ENCODE results near the gene PLAAT4.

Gene PLAAT4

GRCh38 chr11:63586451-63587166 lies 50.0 kb downstream of the PLAAT4 start:
- no peak for DNase-seq
- in situ Hi-C loops (cut with HindIII; ENCODE audit: low pct_ligation_motif_present, low sequenced_read_pairs) = no loop called here
- no peak overlapping the region for H3K27ac ChIP-seq
- no peak overlapping the region for H3K4me3 ChIP-seq (ENCODE audit: low read depth, low read length)
- H3K36me3 ChIP-seq (replicated peaks) = no peaks in the 10 kb centered on the region
- H3K27me3 ChIP-seq (replicated peaks) = no peaks in the 10 kb centered on the region
- no peak for TF ChIP-seq CTCF (IDR thresholded peaks at IDR 0.05; ENCODE audit: low read depth, low read length, missing control alignments)

GRCh38 chr11:63589000-63589399 lies 52.4 kb downstream of the PLAAT4 start:
- no peak for DNase-seq
- TF ChIP-seq CTCF (IDR thresholded peaks at IDR 0.05; ENCODE audit: low read depth, low read length, missing control alignments) = no peak
- no peaks in the 10 kb centered on the region for H3K27me3 ChIP-seq (replicated peaks)
- in situ Hi-C loops (cut with HindIII; ENCODE audit: low pct_ligation_motif_present, low sequenced_read_pairs) = no loop called here
- H3K4me3 ChIP-seq (ENCODE audit: low read depth, low read length) = no peak overlapping the region
- no peak overlapping the region for H3K27ac ChIP-seq
- no peaks in the 10 kb centered on the region for H3K36me3 ChIP-seq (replicated peaks)

GRCh38 chr11:63590024-63590788 lies 53.6 kb downstream of the PLAAT4 start:
- DNase-seq = no peak
- in situ Hi-C loops (cut with HindIII; ENCODE audit: low pct_ligation_motif_present, low sequenced_read_pairs) = no loop called here
- Histone ChIP-seq H3K27ac (no peak overlapping the region), H3K4me3 (ENCODE audit: low read depth, low read length) (no peak overlapping the region), H3K36me3 (replicated peaks) (no peaks in the 10 kb centered on the region), H3K27me3 (replicated peaks) (no peaks in the 10 kb centered on the region)
- no peak for TF ChIP-seq CTCF (IDR thresholded peaks at IDR 0.05; ENCODE audit: low read depth, low read length, missing control alignments)

GRCh38 chr11:63592975-63593395 lies 56.4 kb downstream of the PLAAT4 start:
- peak; percentile 91 for TF ChIP-seq CTCF (IDR thresholded peaks at IDR 0.05; ENCODE audit: low read depth, low read length, missing control alignments)
- in situ Hi-C loops (cut with HindIII; ENCODE audit: low pct_ligation_motif_present, low sequenced_read_pairs) = no loop called here
- Histone ChIP-seq H3K4me3 (ENCODE audit: low read depth, low read length) (no peak overlapping the region), H3K27ac (no peak overlapping the region), H3K36me3 (replicated peaks) (no peaks in the 10 kb centered on the region), H3K27me3 (replicated peaks) (no peaks in the 10 kb centered on the region)
- DNase-seq = peak; percentile 47

- peak; percentile 51 for DNase-seq
- in situ Hi-C loops (cut with HindIII; ENCODE audit: low pct_ligation_motif_present, low sequenced_read_pairs) = no loop called here
- H3K36me3 ChIP-seq (replicated peaks) = no peaks in the 10 kb centered on the region
- H3K4me3 ChIP-seq (ENCODE audit: low read depth, low read length) = no peak overlapping the region
- H3K27me3 ChIP-seq (replicated peaks) = no peaks in the 10 kb centered on the region
- no peak overlapping the region for H3K27ac ChIP-seq
- TF ChIP-seq CTCF (IDR thresholded peaks at IDR 0.05; ENCODE audit: low read depth, low read length, missing control alignments) = no peak
Observed at GRCh38 chr11:63595296-63595695, 58.7 kb downstream of the PLAAT4 start.
